AG20443 (cell line): ENCODE results near the gene SLC22A15.
"Not testable (repeated sequence)": the region's sequence is repeated elsewhere in the genome, so short reads cannot be mapped to it uniquely, and the experiment has no call there.

Experiments used
- DNase-seq: peaks from one replicate; pipeline ENCODE4 v3.0.0; 2012; ENCODE audit warnings: low spot score, mixed read lengths

Gene SLC22A15

GRCh38 chr1:116033322-116033721 is 57.0 kb downstream of the SLC22A15 start:
- no peak for DNase-seq

GRCh38 chr1:116036255-116036654 is 59.9 kb downstream of the SLC22A15 start:
- DNase-seq, result no peak

- no peak for DNase-seq
Observed at GRCh38 chr1:116038679-116039078, 62.4 kb downstream of the SLC22A15 start.

GRCh38 chr1:116044071-116044470 is 67.8 kb downstream of the SLC22A15 start:
- DNase-seq, result no peak

- not testable (repeated sequence) for DNase-seq
Observed at GRCh38 chr1:116046933-116047332, 70.6 kb downstream of the SLC22A15 start.

GRCh38 chr1:116051896-116052295 is 75.6 kb downstream of the SLC22A15 start:
- not testable (repeated sequence) for DNase-seq

GRCh38 chr1:116062201-116062600 is 85.9 kb downstream of the SLC22A15 start:
- no peak for DNase-seq

- no peak for DNase-seq
Observed at GRCh38 chr1:116064616-116065015, 88.3 kb downstream of the SLC22A15 start.

- peak; percentile 62 for DNase-seq
Observed at GRCh38 chr1:116066868-116067565, 90.7 kb downstream of the SLC22A15 start.

GRCh38 chr1:116067566-116067890 is 91.2 kb downstream of the SLC22A15 start:
- peak; percentile 85 for DNase-seq

GRCh38 chr1:116075575-116075974 is 99.3 kb downstream of the SLC22A15 start:
- no peak for DNase-seq

- DNase-seq, result no peak
Observed at GRCh38 chr1:116075990-116076389, 99.7 kb downstream of the SLC22A15 start.

GRCh38 chr1:116076831-116077230 is 100.5 kb downstream of the SLC22A15 start:
- no peak for DNase-seq

GRCh38 chr1:116078699-116079223 is 102.4 kb downstream of the SLC22A15 start:
- no peak for DNase-seq

- no peak for DNase-seq
Observed at GRCh38 chr1:116087628-116088027, 111.3 kb downstream of the SLC22A15 start.

- no peak for DNase-seq
Observed at GRCh38 chr1:116089870-116090269, 113.6 kb downstream of the SLC22A15 start.

- DNase-seq, result no peak
Observed at GRCh38 chr1:116091083-116091482, 114.8 kb downstream of the SLC22A15 start.

GRCh38 chr1:116092752-116093489 is 116.6 kb downstream of the SLC22A15 start:
- no peak for DNase-seq

GRCh38 chr1:116095027-116095426 is 118.7 kb downstream of the SLC22A15 start:
- DNase-seq, result no peak

- DNase-seq, result no peak
Observed at GRCh38 chr1:116096013-116096618, 119.8 kb downstream of the SLC22A15 start.

- DNase-seq, result no peak
Observed at GRCh38 chr1:116097626-116098025, 121.3 kb downstream of the SLC22A15 start.

GRCh38 chr1:116099379-116099778 is 123.1 kb downstream of the SLC22A15 start:
- DNase-seq, result no peak

GRCh38 chr1:116099919-116100318 is 123.6 kb downstream of the SLC22A15 start:
- no peak for DNase-seq
